ENCODE results near the gene MYPN. TPM values are rescaled to one million over a fixed set of nuclear protein-coding genes. Genes with fewer than 3 reads are reported as not detected.
A peak's percentile ranks its signal among the peaks of the same experiment; 100 is the strongest.

Gene MYPN
- total RNA-seq, 1 donor = 1.7 TPM

DNA sequence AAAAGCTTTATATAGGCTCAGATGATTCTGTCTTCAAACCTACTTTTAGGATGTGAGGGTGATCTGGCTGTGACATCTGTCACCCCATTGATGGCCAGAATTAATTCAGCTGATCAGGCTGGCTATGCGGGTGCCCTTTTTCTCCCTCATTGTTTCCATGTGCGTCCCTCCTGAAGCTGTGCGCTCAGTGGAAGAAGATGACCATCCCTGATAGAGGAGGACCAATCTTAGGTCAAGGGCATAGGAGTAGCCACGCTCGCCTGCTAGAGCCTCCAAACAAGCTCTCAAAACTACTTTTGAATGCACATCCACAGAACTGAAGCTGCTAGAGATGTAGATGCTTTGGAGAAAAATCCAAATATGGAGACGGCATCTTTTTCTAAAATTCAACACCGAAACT, 48.7 kb downstream of the MYPN start:
- DNase-seq (ENCODE audit: low read depth) = no peak
- TF ChIP-seq CTCF (IDR thresholded peaks at IDR 0.05; ENCODE audit: insufficient read depth, low read length) = no peak
- H3K4me3 ChIP-seq (ENCODE audit: low read depth, low read length) = no peak overlapping the region

DNA sequence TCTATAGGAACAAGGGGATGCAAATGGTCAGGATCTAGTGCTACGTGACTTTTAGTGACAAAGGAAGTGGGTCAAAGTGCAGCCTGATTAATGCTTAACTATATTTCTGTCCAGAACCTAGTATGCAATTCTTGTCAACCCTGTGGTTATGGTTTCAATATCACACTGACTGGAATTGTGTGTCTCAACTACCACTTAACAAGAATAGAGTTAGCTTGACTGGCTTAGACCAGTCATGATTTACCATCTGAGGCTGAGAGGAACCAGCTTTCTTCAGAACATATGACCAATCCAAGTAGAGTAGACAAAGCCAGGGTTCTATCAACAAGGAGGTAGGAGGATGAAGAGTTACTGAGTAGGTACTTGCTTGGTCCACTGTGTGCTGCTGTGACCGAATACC, 54.4 kb downstream of the MYPN start:
- no peak for DNase-seq (ENCODE audit: low read depth)
- TF ChIP-seq CTCF (IDR thresholded peaks at IDR 0.05; ENCODE audit: insufficient read depth, low read length) = no peak

GRCh38 chr10:68165643-68166042, 56.4 kb downstream of the MYPN start:
- H3K4me3 ChIP-seq (ENCODE audit: low read depth, low read length) = no peak overlapping the region
- no peak for DNase-seq (ENCODE audit: low read depth)
- no peak for TF ChIP-seq CTCF (IDR thresholded peaks at IDR 0.05; ENCODE audit: insufficient read depth, low read length)

More for the DNA sequence above, 54.4 kb downstream of the MYPN start:
- H3K4me3 ChIP-seq (ENCODE audit: low read depth, low read length) = no peak overlapping the region

DNA sequence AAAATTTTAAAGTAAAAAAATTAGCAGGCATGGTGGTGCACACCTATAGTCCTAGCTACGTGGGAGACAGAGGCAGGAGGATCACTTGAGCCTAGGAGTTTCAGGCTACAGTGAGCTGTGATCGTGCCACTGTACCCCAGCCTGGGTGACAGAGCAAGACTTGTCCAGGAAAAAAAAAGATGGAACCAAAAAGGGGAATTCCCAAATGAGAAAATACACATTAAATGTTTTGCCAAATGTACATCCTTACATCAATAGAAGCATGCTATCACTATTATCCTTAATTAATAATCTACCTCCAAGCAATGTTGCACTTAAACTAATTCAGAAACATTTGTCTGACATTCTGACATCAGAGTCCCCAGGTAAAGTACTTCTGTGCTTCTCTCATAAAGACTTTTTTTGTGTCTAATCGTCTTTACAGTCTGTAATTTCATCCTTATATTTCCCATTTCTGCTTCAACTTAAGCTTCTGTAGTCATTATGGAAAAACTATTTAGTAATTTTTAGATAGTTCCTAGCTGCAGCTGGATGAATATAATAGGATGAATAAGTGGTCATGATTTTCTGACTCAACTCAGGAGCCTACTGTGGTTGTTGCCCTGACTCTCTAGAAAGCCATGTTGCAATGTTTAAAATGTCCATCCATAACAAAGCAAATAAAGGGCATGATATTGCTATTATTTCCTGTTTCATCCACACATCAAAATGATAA, 57.7 kb downstream of the MYPN start:
- no peak overlapping the region for H3K4me3 ChIP-seq (ENCODE audit: low read depth, low read length)
- DNase-seq (ENCODE audit: low read depth) = peak; percentile 23
- no peak for TF ChIP-seq CTCF (IDR thresholded peaks at IDR 0.05; ENCODE audit: insufficient read depth, low read length)

- DNase-seq (ENCODE audit: low read depth) = no peak
- no peak for TF ChIP-seq CTCF (IDR thresholded peaks at IDR 0.05; ENCODE audit: insufficient read depth, low read length)
Measured at GRCh38 chr10:68167586-68168189, 58.4 kb downstream of the MYPN start.

DNA sequence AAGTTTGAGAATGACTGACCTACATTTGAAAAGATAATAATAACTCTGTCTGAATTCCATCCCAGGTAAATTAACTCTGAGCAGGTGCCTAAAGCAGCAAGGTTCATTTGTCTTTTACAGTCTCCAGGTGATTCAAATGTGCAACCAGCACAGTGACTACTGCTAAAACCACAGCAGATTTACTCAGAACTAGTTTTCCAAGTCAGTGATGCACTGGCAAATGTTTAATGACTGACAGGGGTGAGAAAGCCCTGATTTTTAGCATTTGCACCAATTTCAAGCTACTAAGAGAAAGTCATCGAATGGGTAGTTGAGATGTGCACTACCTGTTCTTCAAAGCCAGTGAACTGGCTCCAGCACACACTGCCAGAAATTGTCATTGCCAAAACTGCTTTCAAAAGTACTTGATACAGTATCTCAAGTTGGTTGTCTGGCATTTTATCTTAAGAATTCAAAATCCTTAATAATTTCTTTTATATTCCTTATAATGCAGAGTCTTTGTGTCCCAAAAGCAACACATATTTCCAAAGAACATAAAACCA, 62.3 kb downstream of the MYPN start:
- DNase-seq (ENCODE audit: low read depth) = no peak
- no peak overlapping the region for H3K4me3 ChIP-seq (ENCODE audit: low read depth, low read length)
- no peak for TF ChIP-seq CTCF (IDR thresholded peaks at IDR 0.05; ENCODE audit: insufficient read depth, low read length)

More at GRCh38 chr10:68167586-68168189, 58.4 kb downstream of the MYPN start:
- no peak overlapping the region for H3K4me3 ChIP-seq (ENCODE audit: low read depth, low read length)

All from fibroblast of the aortic adventitia (primary cell).